ENCODE data around the gene OLR1.
A peak's percentile ranks its signal among the peaks of the same experiment; 100 is the strongest.

Gene OLR1

GRCh38 chr12:10151621-10152020 is 20.3 kb downstream of the OLR1 start:
- no peak overlapping the region for H2BK120ac ChIP-seq (ENCODE audit: insufficient read depth, low read length, poor library complexity)
- H4K91ac ChIP-seq (ENCODE audit: low read depth, low read length), result no peak overlapping the region
- no peak overlapping the region for H3K27ac ChIP-seq (ENCODE audit: low read depth, low read length)
- no peak overlapping the region for H4K8ac ChIP-seq (ENCODE audit: low read depth, low read length)
- no peaks in the 10 kb centered on the region for H3K9me3 ChIP-seq (ENCODE audit: insufficient read depth, low read depth, low read length)
- H3K23ac ChIP-seq (ENCODE audit: low read length), result no peak overlapping the region
- no peak overlapping the region for H3K4me3 ChIP-seq (ENCODE audit: low read depth, low read length)
- H3K79me1 ChIP-seq (ENCODE audit: low read length), result peaks cover 5% of the 10 kb centered on the region
- WGBS (ENCODE audit: extremely low coverage, insufficient coverage, insufficient read length), result no CpG with 5 or more reads among the region's 2 CpGs
- no peak overlapping the region for H4K12ac ChIP-seq (ENCODE audit: low read depth, low read length)
- DNase-seq, result peak in 1 of 2 donors; percentile 77
- no peak overlapping the region for H2BK5ac ChIP-seq (ENCODE audit: low read depth, low read length, poor library complexity)
- no peaks in the 10 kb centered on the region for H3K79me2 ChIP-seq (ENCODE audit: control insufficient read depth, insufficient read depth, low read length, poor library complexity)
- no peaks in the 10 kb centered on the region for H3K27me3 ChIP-seq (ENCODE audit: insufficient read depth, low read length)
- H3K14ac ChIP-seq (ENCODE audit: low read length), result no peak overlapping the region
- no peak overlapping the region for H3K4me2 ChIP-seq (ENCODE audit: low read length)
- H2AFZ ChIP-seq (ENCODE audit: insufficient read depth, low read length, poor library complexity), result no peak overlapping the region
- H3K4me1 ChIP-seq (ENCODE audit: control insufficient read depth in 1 of 2, insufficient read depth in 2 of 2, low read length in 2 of 2), result peaks cover 3 to 5% of the 10 kb centered on the region in 2 experiments
- H3K18ac ChIP-seq (ENCODE audit: low read length), result no peak overlapping the region
- H3K9ac ChIP-seq (ENCODE audit: low read length), result no peak overlapping the region
- no peak overlapping the region for H2AK5ac ChIP-seq (ENCODE audit: low read length)
- H3K36me3 ChIP-seq (ENCODE audit: control insufficient read depth in 1 of 2, insufficient read depth in 2 of 2, low read length in 2 of 2), result no peaks in the 10 kb centered on the region
- no peak overlapping the region for H3K4ac ChIP-seq (ENCODE audit: low read depth, low read length)
- H2BK12ac ChIP-seq (ENCODE audit: low read length), result no peak overlapping the region

GRCh38 chr12:10147714-10148403 is 24.1 kb downstream of the OLR1 start:
- Histone ChIP-seq H4K91ac (ENCODE audit: low read depth, low read length) (no peak overlapping the region), H3K36me3 (ENCODE audit: control insufficient read depth in 1 of 2, insufficient read depth in 2 of 2, low read length in 2 of 2) (no peaks in the 10 kb centered on the region), H2BK120ac (ENCODE audit: insufficient read depth, low read length, poor library complexity) (no peak overlapping the region), H3K9me3 (ENCODE audit: insufficient read depth, low read depth, low read length) (no peaks in the 10 kb centered on the region), H3K9ac (ENCODE audit: low read length) (no peak overlapping the region), H2BK5ac (ENCODE audit: low read depth, low read length, poor library complexity) (no peak overlapping the region), H3K27ac (ENCODE audit: low read depth, low read length) (no peak overlapping the region), H3K14ac (ENCODE audit: low read length) (no peak overlapping the region), H3K79me1 (ENCODE audit: low read length) (no peaks in the 10 kb centered on the region), H2BK12ac (ENCODE audit: low read length) (no peak overlapping the region), H3K27me3 (ENCODE audit: insufficient read depth, low read length) (no peaks in the 10 kb centered on the region), H2AFZ (ENCODE audit: insufficient read depth, low read length, poor library complexity) (no peak overlapping the region), H3K79me2 (ENCODE audit: control insufficient read depth, insufficient read depth, low read length, poor library complexity) (no peaks in the 10 kb centered on the region), H3K4me1 (ENCODE audit: control insufficient read depth in 1 of 2, insufficient read depth in 2 of 2, low read length in 2 of 2) (no peaks in the 10 kb centered on the region), H3K4me3 (ENCODE audit: low read depth, low read length) (no peak overlapping the region), H3K18ac (ENCODE audit: low read length) (no peak overlapping the region), H2AK5ac (ENCODE audit: low read length) (no peak overlapping the region), H3K4me2 (ENCODE audit: low read length) (no peak overlapping the region), H3K23ac (ENCODE audit: low read length) (no peak overlapping the region), H4K12ac (ENCODE audit: low read depth, low read length) (no peak overlapping the region), H4K8ac (ENCODE audit: low read depth, low read length) (no peak overlapping the region), H3K4ac (ENCODE audit: low read depth, low read length) (no peak overlapping the region)
- WGBS (ENCODE audit: extremely low coverage, insufficient coverage, insufficient read length), result no CpG with 5 or more reads among the region's 5 CpGs
- no peak for DNase-seq

DNA sequence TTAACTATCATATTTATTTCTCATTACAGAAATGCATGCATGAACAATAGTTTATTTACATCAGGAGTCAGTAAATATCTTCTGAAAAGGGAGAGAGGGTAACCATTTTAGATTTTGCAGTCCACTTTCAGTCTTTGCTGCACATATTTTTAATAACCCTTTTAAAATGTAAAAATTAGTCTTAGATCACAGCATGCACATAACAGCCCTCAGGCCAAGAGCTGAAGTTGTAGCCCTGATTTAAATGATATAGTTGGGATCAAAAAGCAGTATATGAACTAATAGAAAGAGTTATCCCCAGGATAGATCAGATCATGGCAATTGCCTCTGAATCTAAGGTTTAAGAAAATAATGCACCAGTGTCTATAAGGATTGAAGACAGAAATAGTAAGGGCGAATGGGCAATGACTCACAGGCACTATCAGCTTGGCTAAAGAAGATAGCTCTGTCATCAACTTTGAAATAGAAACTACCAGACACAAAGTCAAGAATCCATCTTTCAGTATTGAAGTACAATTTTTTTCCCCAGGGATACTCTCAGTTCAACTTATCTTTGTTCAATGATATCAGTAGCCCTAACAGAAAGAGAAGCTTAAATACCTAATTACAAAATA is 28.8 kb downstream of the OLR1 start:
- H4K91ac ChIP-seq (ENCODE audit: low read depth, low read length), result no peak overlapping the region
- H2BK5ac ChIP-seq (ENCODE audit: low read depth, low read length, poor library complexity), result no peak overlapping the region
- H2AFZ ChIP-seq (ENCODE audit: insufficient read depth, low read length, poor library complexity), result no peak overlapping the region
- H3K4me1 ChIP-seq (ENCODE audit: control insufficient read depth in 1 of 2, insufficient read depth in 2 of 2, low read length in 2 of 2), result no peaks in the 10 kb centered on the region
- H3K27me3 ChIP-seq (ENCODE audit: insufficient read depth, low read length), result no peaks in the 10 kb centered on the region
- no CpG with 5 or more reads among the region's 1 CpG for WGBS (ENCODE audit: extremely low coverage, insufficient coverage, insufficient read length)
- H3K79me2 ChIP-seq (ENCODE audit: control insufficient read depth, insufficient read depth, low read length, poor library complexity), result no peaks in the 10 kb centered on the region
- DNase-seq, result no peak
- H3K4me2 ChIP-seq (ENCODE audit: low read length), result no peak overlapping the region
- no peaks in the 10 kb centered on the region for H3K9me3 ChIP-seq (ENCODE audit: insufficient read depth, low read depth, low read length)
- H3K4me3 ChIP-seq (ENCODE audit: low read depth, low read length), result no peak overlapping the region
- H3K4ac ChIP-seq (ENCODE audit: low read depth, low read length), result no peak overlapping the region
- H4K8ac ChIP-seq (ENCODE audit: low read depth, low read length), result no peak overlapping the region
- no peak overlapping the region for H3K27ac ChIP-seq (ENCODE audit: low read depth, low read length)
- H2AK5ac ChIP-seq (ENCODE audit: low read length), result no peak overlapping the region
- H2BK120ac ChIP-seq (ENCODE audit: insufficient read depth, low read length, poor library complexity), result no peak overlapping the region
- H3K18ac ChIP-seq (ENCODE audit: low read length), result no peak overlapping the region
- H3K9ac ChIP-seq (ENCODE audit: low read length), result no peak overlapping the region
- no peaks in the 10 kb centered on the region for H3K36me3 ChIP-seq (ENCODE audit: control insufficient read depth in 1 of 2, insufficient read depth in 2 of 2, low read length in 2 of 2)
- H3K14ac ChIP-seq (ENCODE audit: low read length), result no peak overlapping the region
- H4K12ac ChIP-seq (ENCODE audit: low read depth, low read length), result no peak overlapping the region
- H2BK12ac ChIP-seq (ENCODE audit: low read length), result no peak overlapping the region
- H3K79me1 ChIP-seq (ENCODE audit: low read length), result no peaks in the 10 kb centered on the region
- no peak overlapping the region for H3K23ac ChIP-seq (ENCODE audit: low read length)

DNA sequence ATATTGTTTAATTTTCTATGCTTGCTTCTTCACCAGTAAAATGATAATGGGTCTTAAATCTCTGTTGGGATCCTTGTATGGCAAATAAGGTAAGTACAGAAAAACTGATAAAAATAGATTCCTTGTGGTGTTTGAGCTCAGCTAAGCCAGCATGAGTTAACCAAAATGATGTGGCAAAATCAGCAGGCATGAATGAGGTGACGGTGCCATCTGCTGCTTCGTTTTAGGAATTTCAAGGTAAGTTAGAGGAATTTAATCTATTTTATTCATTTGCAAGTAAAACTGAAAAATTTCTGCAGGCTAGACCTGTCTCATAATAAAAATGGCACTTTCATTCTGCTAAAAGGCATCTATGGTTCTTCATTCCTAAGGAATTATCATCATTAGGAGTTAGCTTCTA is 31.9 kb downstream of the OLR1 start:
- Histone ChIP-seq H3K9ac (ENCODE audit: low read length) (no peak overlapping the region), H3K79me2 (ENCODE audit: control insufficient read depth, insufficient read depth, low read length, poor library complexity) (no peaks in the 10 kb centered on the region), H3K4me1 (ENCODE audit: control insufficient read depth in 1 of 2, insufficient read depth in 2 of 2, low read length in 2 of 2) (no peaks in the 10 kb centered on the region), H2BK5ac (ENCODE audit: low read depth, low read length, poor library complexity) (no peak overlapping the region), H3K27me3 (ENCODE audit: insufficient read depth, low read length) (no peaks in the 10 kb centered on the region), H3K14ac (ENCODE audit: low read length) (no peak overlapping the region), H2BK12ac (ENCODE audit: low read length) (no peak overlapping the region), H3K9me3 (ENCODE audit: insufficient read depth, low read depth, low read length) (no peaks in the 10 kb centered on the region), H3K4me3 (ENCODE audit: low read depth, low read length) (no peak overlapping the region), H3K4me2 (ENCODE audit: low read length) (no peak overlapping the region), H4K12ac (ENCODE audit: low read depth, low read length) (no peak overlapping the region), H3K79me1 (ENCODE audit: low read length) (peaks cover 2% of the 10 kb centered on the region), H4K8ac (ENCODE audit: low read depth, low read length) (no peak overlapping the region), H3K4ac (ENCODE audit: low read depth, low read length) (no peak overlapping the region), H3K36me3 (ENCODE audit: control insufficient read depth in 1 of 2, insufficient read depth in 2 of 2, low read length in 2 of 2) (no peaks in the 10 kb centered on the region), H2AK5ac (ENCODE audit: low read length) (no peak overlapping the region), H2AFZ (ENCODE audit: insufficient read depth, low read length, poor library complexity) (no peak overlapping the region), H4K91ac (ENCODE audit: low read depth, low read length) (no peak overlapping the region), H3K27ac (ENCODE audit: low read depth, low read length) (no peak overlapping the region), H2BK120ac (ENCODE audit: insufficient read depth, low read length, poor library complexity) (no peak overlapping the region), H3K18ac (ENCODE audit: low read length) (no peak overlapping the region), H3K23ac (ENCODE audit: low read length) (no peak overlapping the region)
- WGBS (ENCODE audit: extremely low coverage, insufficient coverage, insufficient read length), result no CpG with 5 or more reads among the region's 2 CpGs
- peak; percentile 34 to 74 for DNase-seq
